H1 (cell line): ENCODE results near the gene HPD. TPM values are rescaled to one million over a fixed set of nuclear protein-coding genes. Genes with fewer than 3 reads are reported as not detected.

Experiments used
- BRCA1 ChIP-seq: IDR thresholded peaks from 2 replicates; pipeline ENCODE4 v1.6.1; 2012; ENCODE audit warnings: low read depth, low read length, improper control_type of control experiment
- FOSL1 ChIP-seq: IDR thresholded peaks from 2 replicates; pipeline ENCODE4 v1.6.1; 2011; ENCODE audit warnings: mild to moderate bottlenecking, low read depth, low read length, moderate library complexity; ENCODE audit not compliant: insufficient read depth
- JUN ChIP-seq: IDR thresholded peaks from 2 replicates; pipeline ENCODE4 v1.6.1; 2011; ENCODE audit warnings: low read depth, mild to moderate bottlenecking, improper control_type of control experiment, low read length
- JUND ChIP-seq: IDR thresholded peaks from 2 replicates; pipeline ENCODE4 v1.6.1; 2011; ENCODE audit warnings: mild to moderate bottlenecking, improper control_type of control experiment, low read length
- SIRT6 ChIP-seq: IDR thresholded peaks from one replicate; pipeline ENCODE4 v1.7.1; 2012; ENCODE audit warnings: low read length, inconsistent platforms
- SP2 ChIP-seq: IDR thresholded peaks from 2 replicates; pipeline ENCODE4 v1.6.1; 2012; ENCODE audit warnings: mild to moderate bottlenecking, low read length, inconsistent platforms
- polyA plus RNA-seq, 7 experiments: library from polyadenylated mRNA; depleted of rRNA in 3 of 7; stranded (reverse) in 5 of 7; unstranded in 2 of 7; fragments of >200 nt in 5 of 7; fragments of 200-250 nt in 2 of 7; gene quantifications; 1 replicate in 5 of 7; 2 replicates in 1 of 7; 4 replicates in 1 of 7; pipeline versions ENCODE4 v1.2.1 to v1.2.3, GENCODE V29; 2011 to 2013; ENCODE audit warnings: missing spikeins in 2 of 7, mixed read lengths in 2 of 7
- total RNA-seq: library from RNA; stranded (reverse); fragmentation: NEBNext Ultra II Directional; extraction: Animal tissue kit (Norgen Biotek cat#: 25700); gene quantifications from 2 replicates; pipeline ENCODE4 v1.2.1, GENCODE V29; 2021
- TF ChIP-seq, protein P1 (sequence below): IDR thresholded peaks from 2 replicates; pipeline ENCODE4 v1.6.1; 2011; ENCODE audit warnings: low read length, improper control_type of control experiment

The HPD gene
- total and polyA plus RNA-seq, 2 of the 8 experiments (the other 6 are each of a cell fraction or from before 2014, with no cell fraction given), result 0.48 to 0.56 TPM

DNA sequence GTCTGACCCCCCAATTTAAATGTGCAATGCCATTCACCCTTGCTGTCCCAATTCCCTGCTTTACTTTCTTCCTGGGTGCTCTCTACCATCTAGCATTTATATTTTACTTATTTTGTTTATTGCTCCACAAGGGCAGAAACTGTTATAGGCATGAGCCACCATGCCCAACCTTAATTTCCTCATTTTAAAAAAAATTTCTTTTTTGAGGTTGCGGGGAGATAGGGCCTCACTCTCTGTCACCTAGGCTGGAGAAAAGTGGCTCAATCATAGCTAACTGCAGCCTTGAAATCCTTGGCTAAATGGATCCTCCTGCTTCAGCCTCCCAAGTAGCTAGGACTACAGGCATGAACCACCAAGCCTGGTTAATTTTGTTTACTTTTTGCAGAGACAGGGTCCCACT is 13.0 kb downstream of the HPD start (continued):
- TF ChIP-seq BRCA1, result no peak
- TF ChIP-seq, protein P1, sequence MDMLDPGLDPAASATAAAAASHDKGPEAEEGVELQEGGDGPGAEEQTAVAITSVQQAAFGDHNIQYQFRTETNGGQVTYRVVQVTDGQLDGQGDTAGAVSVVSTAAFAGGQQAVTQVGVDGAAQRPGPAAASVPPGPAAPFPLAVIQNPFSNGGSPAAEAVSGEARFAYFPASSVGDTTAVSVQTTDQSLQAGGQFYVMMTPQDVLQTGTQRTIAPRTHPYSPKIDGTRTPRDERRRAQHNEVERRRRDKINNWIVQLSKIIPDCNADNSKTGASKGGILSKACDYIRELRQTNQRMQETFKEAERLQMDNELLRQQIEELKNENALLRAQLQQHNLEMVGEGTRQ, result no peak
- TF ChIP-seq SP2, result no peak
- TF ChIP-seq JUND, result no peak
- TF ChIP-seq JUN, result no peak
- no peak for TF ChIP-seq SIRT6
- no peak for TF ChIP-seq FOSL1
